ENCODE data around the gene ARRDC3. TPM values are rescaled to one million over a fixed set of nuclear protein-coding genes. Genes with fewer than 3 reads are reported as not detected.
"Not testable (repeated sequence)": the region's sequence is repeated elsewhere in the genome, so short reads cannot be mapped to it uniquely, and the experiment has no call there.

Gene ARRDC3
- total RNA-seq, 1 donor from 2014 or later = 39.1 TPM

- H3K27me3 ChIP-seq (ENCODE audit: control insufficient read depth, insufficient read depth, low read length) = no peaks in the 10 kb centered on the region
- H3K36me3 ChIP-seq (ENCODE audit: control insufficient read depth, insufficient read depth, low read length) = no peaks in the 10 kb centered on the region
- no peak for DNase-seq (ENCODE audit: low read depth)
- TF ChIP-seq CTCF (IDR thresholded peaks at IDR 0.05; ENCODE audit: insufficient read depth, low read length, poor library complexity, severe bottlenecking) = no peak
- no peak overlapping the region for H3K4me3 ChIP-seq (ENCODE audit: low read depth, low read length)
These were observed 30.1 kb downstream of the ARRDC3 start for GRCh38 chr5:91352831-91353695.

- no peak for TF ChIP-seq CTCF (IDR thresholded peaks at IDR 0.05; ENCODE audit: insufficient read depth, low read length, poor library complexity, severe bottlenecking)
- no peaks in the 10 kb centered on the region for H3K36me3 ChIP-seq (ENCODE audit: control insufficient read depth, insufficient read depth, low read length)
- H3K4me3 ChIP-seq (ENCODE audit: low read depth, low read length) = no peak overlapping the region
- DNase-seq (ENCODE audit: low read depth) = no peak
- no peaks in the 10 kb centered on the region for H3K27me3 ChIP-seq (ENCODE audit: control insufficient read depth, insufficient read depth, low read length)
These were observed 37.7 kb downstream of the ARRDC3 start for GRCh38 chr5:91345461-91345860.

- H3K27me3 ChIP-seq (ENCODE audit: control insufficient read depth, insufficient read depth, low read length); DNase-seq (ENCODE audit: low read depth); H3K36me3 ChIP-seq (ENCODE audit: control insufficient read depth, insufficient read depth, low read length); H3K4me3 ChIP-seq (ENCODE audit: low read depth, low read length): not testable (repeated sequence)
These were observed 38.4 kb downstream of the ARRDC3 start for GRCh38 chr5:91344661-91345200.

- H3K4me3 ChIP-seq (ENCODE audit: low read depth, low read length) = no peak overlapping the region
- H3K27me3 ChIP-seq (ENCODE audit: control insufficient read depth, insufficient read depth, low read length) = no peaks in the 10 kb centered on the region
- no peaks in the 10 kb centered on the region for H3K36me3 ChIP-seq (ENCODE audit: control insufficient read depth, insufficient read depth, low read length)
- no peak for TF ChIP-seq CTCF (IDR thresholded peaks at IDR 0.05; ENCODE audit: insufficient read depth, low read length, poor library complexity, severe bottlenecking)
- no peak for DNase-seq (ENCODE audit: low read depth)
These were observed 39.2 kb downstream of the ARRDC3 start for GRCh38 chr5:91343916-91344315.

- not testable (repeated sequence) for DNase-seq (ENCODE audit: low read depth); H3K4me3 ChIP-seq (ENCODE audit: low read depth, low read length)
These were observed 40.2 kb downstream of the ARRDC3 start for GRCh38 chr5:91342931-91343330.

GRCh38 chr5:91341154-91341553, 42.0 kb downstream of the ARRDC3 start:
- no peak overlapping the region for H3K4me3 ChIP-seq (ENCODE audit: low read depth, low read length)

More at GRCh38 chr5:91342931-91343330, 40.2 kb downstream of the ARRDC3 start:
- H3K27me3 ChIP-seq (ENCODE audit: control insufficient read depth, insufficient read depth, low read length); H3K36me3 ChIP-seq (ENCODE audit: control insufficient read depth, insufficient read depth, low read length): not testable (repeated sequence)

More at GRCh38 chr5:91341154-91341553, 42.0 kb downstream of the ARRDC3 start:
- TF ChIP-seq CTCF (IDR thresholded peaks at IDR 0.05; ENCODE audit: insufficient read depth, low read length, poor library complexity, severe bottlenecking) = no peak
- no peaks in the 10 kb centered on the region for H3K36me3 ChIP-seq (ENCODE audit: control insufficient read depth, insufficient read depth, low read length)
- no peaks in the 10 kb centered on the region for H3K27me3 ChIP-seq (ENCODE audit: control insufficient read depth, insufficient read depth, low read length)
- no peak for DNase-seq (ENCODE audit: low read depth)

Data from kidney epithelial cell (primary cell).